Muscle of leg (tissue), 11 donors: ENCODE data around the gene KCNQ1. TPM values are rescaled to one million over a fixed set of nuclear protein-coding genes. Genes with fewer than 3 reads are reported as not detected.

Experiments
- DNase-seq: peaks from one replicate; pipeline ENCODE4 v3.0.0; 2013
- H3K27ac ChIP-seq: one replicate; pipeline ENCODE4 v1.5.1; 2013; ENCODE audit warnings: mild to moderate bottlenecking, low read length, control low read depth
- H3K27me3 ChIP-seq: one replicate; pipeline ENCODE4 v1.6.1; 2013; ENCODE audit warnings: low read length; ENCODE audit not compliant: control insufficient read depth, insufficient read depth
- H3K36me3 ChIP-seq: one replicate; pipeline ENCODE4 v1.6.1; 2013; ENCODE audit warnings: low read length; ENCODE audit not compliant: control insufficient read depth, insufficient read depth
- H3K4me1 ChIP-seq: one replicate; pipeline ENCODE4 v1.6.1; 2013; ENCODE audit warnings: low read length; ENCODE audit not compliant: control insufficient read depth, insufficient read depth
- H3K4me3 ChIP-seq: one replicate; pipeline ENCODE4 v1.5.1; 2013; ENCODE audit warnings: low read length, control low read depth
- H3K9me3 ChIP-seq: replicated peaks from 2 replicates; pipeline ENCODE4 v1.6.1; 2013; ENCODE audit warnings: low read depth, low read length; ENCODE audit not compliant: control insufficient read depth
- WGBS: methylation state at CpG from one replicate; pipeline ENCODE4 v1.1.5; 2013; ENCODE audit warnings: missing lambda C conversion rate; ENCODE audit not compliant: insufficient coverage; 5-methylcytosine and 5-hydroxymethylcytosine counted together
- polyA plus RNA-seq, 8 donors: library from polyadenylated mRNA; unstranded; fragments of 120-200 nt; gene quantifications; one replicate each; pipeline versions ENCODE4 v1.2.1 to v1.2.3, GENCODE V29; 2013; ENCODE audit warnings: inconsistent platforms in 1 of 8, low replicate concordance in 1 of 8; ENCODE audit not compliant: insufficient read length in 8 of 8, insufficient read depth in 1 of 8
- total RNA-seq: library from RNA; stranded (reverse); fragments of 120-200 nt; gene quantifications from one replicate; pipeline ENCODE4 v1.2.4, GENCODE V29; 2013

The KCNQ1 gene
- total and polyA plus RNA-seq, 9 donors = 0.84 to 4.1 (median 2.6) TPM

DNA sequence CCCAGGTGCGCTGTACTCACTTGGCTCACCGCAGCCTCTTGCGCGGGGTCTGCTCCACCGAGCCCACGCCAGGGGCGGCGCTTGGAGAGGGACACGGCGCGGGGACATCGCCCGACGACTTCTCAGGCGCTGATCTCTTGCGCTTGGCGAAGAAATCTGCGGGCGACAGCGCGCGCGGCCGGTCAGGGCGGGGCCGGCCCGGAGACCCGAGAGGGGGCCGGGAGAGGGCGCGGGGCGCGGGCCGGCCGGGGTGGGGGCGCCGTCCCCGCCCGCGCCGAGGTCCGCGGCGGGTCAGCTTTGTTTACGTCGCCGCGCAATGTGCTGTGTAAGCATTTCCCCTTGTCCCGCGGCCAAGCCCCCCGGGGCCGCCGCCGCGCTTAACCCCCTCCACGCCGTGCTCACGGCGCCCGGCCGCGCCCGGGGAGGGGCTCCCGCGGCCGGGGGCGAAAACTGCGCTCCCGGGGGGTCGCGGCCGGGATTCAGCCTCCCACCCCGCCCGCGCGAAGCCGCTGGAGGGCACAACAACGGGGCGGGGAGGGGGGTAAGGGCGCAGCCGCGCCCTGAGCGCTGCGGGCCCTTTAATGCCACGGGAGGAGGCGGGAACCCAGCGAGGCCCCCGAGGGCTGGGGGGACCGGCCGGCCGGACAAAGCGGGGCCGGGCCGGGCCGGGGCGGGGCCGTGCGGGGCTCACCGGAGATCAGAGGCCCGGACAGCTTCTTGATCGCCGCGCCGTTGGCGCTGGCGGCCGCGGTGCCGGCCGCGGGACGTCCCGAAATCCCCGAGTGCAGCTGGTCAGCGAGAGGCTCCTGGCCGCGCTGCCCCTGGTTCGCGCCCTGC is 439.4 kb downstream of the KCNQ1 start:
- H3K36me3 ChIP-seq = peaks cover 10% of the 10 kb centered on the region
- DNase-seq = peak; percentile 75
- H3K9me3 ChIP-seq = peaks cover under 1% of the 10 kb centered on the region
- H3K27ac ChIP-seq = peak overlapping the region; percentile 55
- H3K27me3 ChIP-seq = peaks cover 2% of the 10 kb centered on the region
- peak overlapping the region; percentile 76 for H3K4me3 ChIP-seq
- peaks cover 52% of the 10 kb centered on the region for H3K4me1 ChIP-seq
- WGBS = under 1% methylated on average over 116 of the region's 119 CpGs

DNA sequence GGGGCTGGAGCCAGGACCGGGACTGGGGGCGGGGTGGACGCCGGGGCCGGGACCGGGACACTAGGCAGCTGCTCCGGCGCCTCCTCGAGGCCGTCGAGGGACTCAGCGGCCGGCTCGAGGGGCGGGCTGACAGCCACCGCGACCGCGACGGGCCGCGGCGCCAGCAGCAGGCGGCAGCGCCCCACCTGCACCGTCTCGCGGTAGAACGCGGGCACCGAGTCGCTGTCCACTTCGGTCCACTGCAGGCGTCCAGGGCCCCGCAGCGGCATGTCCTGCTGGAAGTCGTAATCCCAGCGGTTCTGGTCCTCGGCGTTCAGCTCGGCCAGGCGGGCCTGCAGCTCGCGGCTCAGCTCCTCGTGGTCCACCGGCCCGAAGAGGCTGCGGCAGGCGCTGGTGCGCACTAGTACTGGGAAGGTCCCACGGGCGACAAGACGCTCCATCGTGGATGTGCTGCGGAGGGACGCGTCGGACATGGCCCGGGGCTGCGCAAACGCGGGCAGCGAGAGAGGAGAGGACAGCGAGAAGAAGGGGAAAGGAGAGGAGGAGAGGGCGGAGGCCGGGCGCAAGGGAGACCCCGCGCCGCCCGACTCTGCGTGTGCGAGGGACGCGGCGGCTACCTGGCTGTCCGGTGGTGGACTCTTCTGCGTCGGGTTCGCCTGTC is 440.3 kb downstream of the KCNQ1 start:
- DNase-seq = peak; percentile 68
- H3K4me3 ChIP-seq = peak overlapping the region; percentile 66
- H3K9me3 ChIP-seq = no peaks in the 10 kb centered on the region
- peak overlapping the region; percentile 80 for H3K27ac ChIP-seq
- under 1% methylated on average over 80 of the region's 80 CpGs for WGBS
- peaks cover 2% of the 10 kb centered on the region for H3K27me3 ChIP-seq
- H3K4me1 ChIP-seq = peaks cover 62% of the 10 kb centered on the region
- H3K36me3 ChIP-seq = peaks cover 10% of the 10 kb centered on the region

DNA sequence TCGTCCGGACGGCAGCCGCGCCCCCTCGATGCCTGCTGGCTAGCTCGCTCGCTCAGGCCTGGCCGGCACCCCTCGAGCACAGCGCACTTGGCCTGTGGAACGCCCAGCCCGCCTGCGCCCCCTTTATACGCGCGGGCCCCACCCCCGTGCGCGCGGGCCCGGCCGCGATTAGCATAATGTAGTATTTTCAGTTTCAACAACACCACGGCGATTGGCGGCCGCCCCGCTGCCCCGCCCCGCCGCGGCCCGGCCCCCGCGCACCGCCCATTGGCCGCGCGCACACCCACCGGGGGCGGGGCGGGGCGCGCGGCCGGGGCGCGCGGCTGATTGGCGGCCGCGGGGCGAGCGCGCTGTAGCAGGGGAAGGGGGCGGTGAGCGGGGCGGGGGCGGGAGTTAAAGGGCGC is 440.9 kb downstream of the KCNQ1 start, which contains the start of gene CDKN1C:
CDKN1C (minus strand) TSS at position 98 of the 404 bp plus-strand sequence. CDS start 319 bp downstream, outside the sequence.
- H3K4me1 ChIP-seq = peaks cover 62% of the 10 kb centered on the region
- peak; percentile 97 for DNase-seq
- H3K27me3 ChIP-seq = peaks cover 2% of the 10 kb centered on the region
- peak within 1 kb of the TSS; percentile 82 for H3K27ac ChIP-seq
- peak within 1 kb of the TSS; percentile 76 for H3K4me3 ChIP-seq
- H3K9me3 ChIP-seq = no peaks in the 10 kb centered on the region
- peaks cover 10% of the 10 kb centered on the region for H3K36me3 ChIP-seq
- 0% methylated on average over 27 of the region's 61 CpGs for WGBS

DNA sequence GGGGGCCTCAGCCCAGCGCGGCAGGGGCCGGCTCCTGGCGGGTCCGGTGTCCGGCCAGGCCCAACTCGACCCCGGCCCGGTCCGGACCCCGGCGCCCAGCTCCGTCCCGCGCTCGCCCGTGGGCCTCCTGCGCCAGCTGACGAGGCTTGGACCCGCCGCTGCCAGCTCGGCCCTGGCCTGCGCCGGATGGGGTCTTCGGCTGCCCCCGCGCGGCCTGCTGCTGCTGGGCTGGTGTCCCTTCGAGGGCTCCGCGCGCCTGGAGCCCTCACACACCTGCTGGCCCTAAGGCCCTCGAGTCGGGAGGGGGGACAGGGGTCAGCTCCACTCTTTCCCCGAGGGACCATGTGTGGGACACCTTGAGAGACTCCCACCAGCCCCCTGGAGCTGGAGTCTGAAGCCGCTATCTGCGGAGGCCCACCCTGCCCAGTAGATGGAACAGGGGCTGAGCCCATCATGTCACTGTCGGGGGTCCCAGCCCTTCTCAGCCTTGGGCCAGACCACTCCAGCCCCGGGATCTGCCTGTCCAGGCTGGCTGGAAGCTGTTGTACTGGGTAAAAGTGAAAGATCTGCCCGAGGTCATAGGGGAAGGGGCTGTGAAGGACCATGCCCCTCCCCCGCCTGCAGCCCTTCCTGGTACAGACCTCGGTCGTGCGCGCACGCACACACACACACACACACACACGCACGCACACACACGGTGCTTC is 441.5 kb downstream of the KCNQ1 start:
- Histone ChIP-seq H3K27ac (peak overlapping the region; percentile 82), H3K36me3 (peaks cover 10% of the 10 kb centered on the region), H3K27me3 (peaks cover 2% of the 10 kb centered on the region), H3K4me1 (peaks cover 67% of the 10 kb centered on the region), H3K4me3 (peak overlapping the region; percentile 17), H3K9me3 (no peaks in the 10 kb centered on the region)
- 6% methylated on average over 44 of the region's 49 CpGs for WGBS
- peak; percentile 83 for DNase-seq

DNA sequence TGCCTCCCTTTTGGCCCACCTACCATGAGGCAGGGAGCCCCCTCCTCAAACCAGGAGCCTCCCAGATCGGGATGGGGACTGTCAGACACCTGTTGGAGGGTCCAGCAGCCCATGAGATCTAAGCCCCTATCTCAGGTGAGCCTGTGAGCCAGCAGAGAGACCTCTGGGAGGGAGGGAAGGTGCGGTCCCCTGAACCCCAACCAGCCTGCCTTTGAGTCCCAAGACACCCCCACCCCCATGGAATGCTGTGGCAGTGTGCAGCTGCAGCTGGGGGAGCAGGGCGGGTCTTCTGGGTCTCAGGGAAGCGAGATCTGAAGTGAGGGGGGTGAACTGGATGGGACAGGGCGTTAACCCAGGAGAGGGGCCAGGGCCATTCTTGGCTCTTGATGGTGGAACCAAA is 442.1 kb downstream of the KCNQ1 start:
- no CpG with 5 or more reads among the region's 5 CpGs for WGBS
- H3K9me3 ChIP-seq = no peaks in the 10 kb centered on the region
- H3K4me3 ChIP-seq = no peak overlapping the region
- H3K27ac ChIP-seq = peak overlapping the region; percentile 82
- H3K4me1 ChIP-seq = peaks cover 67% of the 10 kb centered on the region
- peaks cover 2% of the 10 kb centered on the region for H3K27me3 ChIP-seq
- peak; percentile 39 for DNase-seq
- peaks cover 10% of the 10 kb centered on the region for H3K36me3 ChIP-seq

DNA sequence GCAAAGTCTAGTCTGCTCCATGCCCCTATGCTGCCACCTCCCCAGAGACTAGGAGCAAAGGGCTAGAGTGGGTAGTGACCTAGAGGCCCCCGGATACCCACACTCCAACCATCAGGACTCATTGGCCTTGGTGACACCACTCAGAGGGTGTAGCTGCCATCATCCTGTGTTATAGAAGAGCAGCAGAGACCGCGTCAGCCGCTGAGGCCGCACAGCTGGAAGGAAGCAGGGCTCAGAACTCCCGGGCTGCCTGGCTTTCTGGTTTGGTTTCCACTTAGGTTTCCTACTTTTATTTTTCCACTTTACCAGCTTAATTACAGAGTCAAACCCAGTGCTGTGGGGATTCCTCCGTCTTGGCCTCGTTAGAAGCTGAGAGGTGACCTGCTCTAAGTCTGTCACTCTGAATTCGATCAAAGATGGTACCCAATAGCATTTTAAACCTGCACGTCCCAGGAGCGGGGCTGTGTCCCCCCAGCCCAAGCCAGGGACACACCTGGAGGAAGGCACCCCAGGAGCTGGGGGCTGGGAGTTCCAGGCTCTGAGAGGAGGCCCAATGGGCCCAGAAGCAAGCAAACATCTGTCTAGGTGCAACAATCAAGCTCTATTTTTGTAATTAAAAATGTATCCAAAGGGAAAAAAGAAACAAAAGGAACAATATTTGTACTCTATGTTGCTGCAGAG is 442.8 kb downstream of the KCNQ1 start:
- peak; percentile 58 for DNase-seq
- peaks cover 7% of the 10 kb centered on the region for H3K36me3 ChIP-seq
- peaks cover 67% of the 10 kb centered on the region for H3K4me1 ChIP-seq
- H3K27me3 ChIP-seq = peaks cover 2% of the 10 kb centered on the region
- WGBS = 58% methylated on average over 11 of the region's 11 CpGs
- no peak overlapping the region for H3K4me3 ChIP-seq
- peak overlapping the region; percentile 82 for H3K27ac ChIP-seq
- no peaks in the 10 kb centered on the region for H3K9me3 ChIP-seq

DNA sequence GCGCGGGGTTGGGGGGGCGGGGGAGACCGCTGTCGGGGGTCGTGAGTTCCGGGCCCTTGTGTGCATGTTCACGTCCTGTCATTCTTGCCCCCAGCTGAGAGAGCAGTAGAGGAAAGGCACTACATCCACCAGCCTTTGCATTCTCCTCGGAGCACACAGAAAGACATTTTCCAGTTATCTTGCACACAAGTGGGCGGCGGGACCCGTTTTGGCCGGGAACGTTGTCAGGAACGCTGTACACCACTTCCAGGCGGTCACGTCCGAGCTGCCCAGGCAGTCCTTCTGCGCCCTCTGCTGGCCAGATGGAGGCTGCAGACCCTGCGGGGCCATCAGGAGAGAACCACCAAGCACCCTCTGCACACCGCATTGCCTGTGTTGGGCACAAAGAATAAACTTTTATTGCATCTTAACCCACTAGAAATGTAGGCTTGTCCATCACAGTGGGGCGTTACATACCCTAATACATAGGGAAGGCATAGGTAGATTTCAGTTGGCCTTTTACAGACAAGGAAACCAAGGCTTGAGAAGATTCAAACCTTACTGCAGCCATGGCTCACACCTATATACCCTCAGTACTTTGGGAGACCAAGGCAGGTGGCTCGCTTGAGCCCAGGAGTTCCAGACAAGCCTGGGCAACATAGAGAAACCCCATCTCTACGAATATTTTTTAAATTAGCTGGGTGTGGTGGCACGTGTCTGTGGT is 443.6 kb downstream of the KCNQ1 start:
- Histone ChIP-seq H3K27me3 (no peaks in the 10 kb centered on the region), H3K4me1 (peaks cover 65% of the 10 kb centered on the region), H3K4me3 (no peak overlapping the region), H3K27ac (no peak overlapping the region), H3K9me3 (no peaks in the 10 kb centered on the region), H3K36me3 (no peaks in the 10 kb centered on the region)
- WGBS = 7% methylated on average over 12 of the region's 25 CpGs
- peak; percentile 92 for DNase-seq

DNA sequence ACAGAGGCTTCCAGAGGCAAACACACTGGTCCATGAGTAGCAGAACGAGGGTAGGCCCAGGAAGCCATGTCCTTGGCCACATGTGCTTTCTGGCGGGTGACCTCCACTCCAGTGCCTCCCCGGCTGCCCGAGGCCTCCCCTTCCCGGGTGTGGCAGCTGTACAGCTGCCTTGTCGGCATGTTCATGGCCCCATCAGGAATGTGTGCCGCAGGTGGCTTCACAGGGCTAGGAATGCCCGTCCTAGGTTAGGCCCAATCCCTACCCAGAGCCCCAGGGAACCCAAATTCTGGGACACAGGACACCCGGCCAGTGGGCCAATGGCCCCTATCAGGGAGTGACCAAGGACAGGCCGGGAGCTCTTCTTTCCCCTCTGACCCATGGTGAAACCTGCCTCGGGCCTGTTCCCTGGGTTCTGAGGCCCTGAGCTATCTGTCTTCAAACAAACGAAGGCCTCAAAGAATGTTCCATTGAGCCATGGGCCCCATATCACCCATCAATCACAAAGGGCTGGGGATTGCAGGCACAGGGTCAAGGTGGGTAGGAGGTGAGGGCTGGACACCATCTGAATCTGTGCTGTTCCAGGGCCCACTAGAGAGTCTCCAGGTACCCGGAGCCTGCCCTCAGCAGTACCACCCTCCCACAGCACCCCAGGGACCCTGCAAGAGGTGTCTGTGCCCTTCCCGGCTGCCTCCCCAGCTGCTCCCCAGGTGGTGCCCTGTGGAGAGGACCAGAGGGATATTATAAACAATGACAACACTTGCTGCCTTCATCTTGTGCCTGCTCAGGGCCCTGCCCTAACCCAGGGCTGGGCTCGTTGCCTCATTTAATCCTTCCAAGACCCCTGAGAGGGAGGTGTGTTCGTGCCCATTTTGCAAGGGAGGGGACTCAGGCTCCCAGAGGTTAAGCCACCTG is 444.8 kb downstream of the KCNQ1 start:
- no peaks in the 10 kb centered on the region for H3K36me3 ChIP-seq
- H3K27me3 ChIP-seq = no peaks in the 10 kb centered on the region
- 85% methylated on average over 10 of the region's 16 CpGs for WGBS
- H3K27ac ChIP-seq = peak overlapping the region; percentile 74
- peaks cover 65% of the 10 kb centered on the region for H3K4me1 ChIP-seq
- H3K4me3 ChIP-seq = no peak overlapping the region
- no peaks in the 10 kb centered on the region for H3K9me3 ChIP-seq
- DNase-seq = peak; percentile 34
